CD4-positive, alpha-beta T cell (primary cell): ENCODE results near the gene TMEM145. TPM values are rescaled to one million over a fixed set of nuclear protein-coding genes. Genes with fewer than 3 reads are reported as not detected.

Experiments
- ATAC-seq: fragments of 200-7000 bp; cut with Tn5 transposase; one replicate; pipeline ENCODE4 v1.10.0; 2022; ENCODE audit warnings: mild to moderate bottlenecking; ENCODE audit not compliant: poor library complexity
- CTCF ChIA-PET: fragments of 350-600 bp; sonication (Branson Sonifier 250); formaldehyde crosslinking; loops from one replicate; lab custom pipeline; 2021; ENCODE audit warnings: antibody characterized with exemption, inconsistent platforms; lab: Charles Lee
- POLR2A ChIA-PET: fragments of 350-600 bp; sonication (Branson Sonifier 250); formaldehyde crosslinking; loops from one replicate; lab custom pipeline; 2021; ENCODE audit warnings: antibody characterized with exemption, inconsistent platforms; lab: Charles Lee
- DNase-seq, 14 experiments: peaks; one replicate each; pipeline ENCODE4 v3.0.0-alpha.2; 2013 to 2020; ENCODE audit warnings: mixed read lengths in 2 of 14
- H3K27ac ChIP-seq, 2 donors: one replicate each; pipeline versions ENCODE4 v1.5.1 to v1.7.0; 2013; ENCODE audit warnings: low read length in 2 of 2, low read depth in 1 of 2, mild to moderate bottlenecking in 1 of 2
- H3K27me3 ChIP-seq, 2 experiments: 1 replicate in 1 of 2; 2 replicates in 1 of 2; pipeline versions ENCODE4 v1.6.1 to v1.7.0; 2013; ENCODE audit warnings: low read length in 2 of 2, control low read depth in 1 of 2, mild to moderate bottlenecking in 1 of 2, moderate library complexity in 1 of 2; ENCODE audit not compliant: insufficient read depth in 2 of 2, control insufficient read depth in 1 of 2
- H3K36me3 ChIP-seq: one replicate; pipeline ENCODE4 v1.6.1; 2013; ENCODE audit warnings: low read length, control low read depth; ENCODE audit not compliant: insufficient read depth
- H3K4me1 ChIP-seq: one replicate; pipeline ENCODE4 v1.6.1; 2013; ENCODE audit warnings: low read length, control low read depth; ENCODE audit not compliant: insufficient read depth
- H3K4me3 ChIP-seq: one replicate; pipeline ENCODE4 v1.5.1; 2013; ENCODE audit warnings: mild to moderate bottlenecking, low read length, moderate library complexity
- H3K9me3 ChIP-seq, 2 experiments: 1 replicate in 1 of 2; 2 replicates in 1 of 2; pipeline versions ENCODE4 v1.6.1 to v1.7.0; 2013; ENCODE audit warnings: low read length in 2 of 2, mild to moderate bottlenecking in 2 of 2, control low read depth in 1 of 2, moderate library complexity in 1 of 2; ENCODE audit not compliant: control insufficient read depth in 1 of 2, insufficient read depth in 1 of 2
- H3K27ac Mint-ChIP-seq: one replicate; pipeline ENCODE4 v1.8.0; 2020; ENCODE audit warnings: mixed read lengths
- H3K27me3 Mint-ChIP-seq: one replicate; pipeline ENCODE4 v1.8.0; 2021; ENCODE audit warnings: mixed read lengths
- H3K36me3 Mint-ChIP-seq: one replicate; pipeline ENCODE4 v1.8.0; 2021; ENCODE audit warnings: low read depth, mixed read lengths
- H3K4me1 Mint-ChIP-seq: one replicate; pipeline ENCODE4 v1.8.0; 2021; ENCODE audit warnings: low read depth, mixed read lengths
- H3K4me3 Mint-ChIP-seq: one replicate; pipeline ENCODE4 v1.8.0; 2020; ENCODE audit warnings: mild to moderate bottlenecking, mixed read lengths
- H3K9me3 Mint-ChIP-seq: one replicate; pipeline ENCODE4 v1.8.0; 2020; ENCODE audit warnings: mixed read lengths
- intact Hi-C, 2 experiments: fragments of 100-400 bp; cut with DNase I in 1 of 2; cut with micrococcal nuclease in 1 of 2; formaldehyde crosslinking; loops; one replicate each; pipeline versions ENCODE4 v1.15.1 to v1.9.0; 2023 to 2025; cut with DNase I, micrococcal nuclease
- total RNA-seq, 174 experiments: library from RNA in 2 of 174; stranded (reverse) in 2 of 174; gene quantifications; one replicate each; pipeline ENCODE4 v1.2.3 and lab custom pipeline; 2021 to 2026
- TF ChIP-seq, protein P1 (sequence below): fragments of 200-600 bp; IDR thresholded peaks from one replicate; pipeline ENCODE4 v1.8.0; 2022; ENCODE audit warnings: antibody characterized with exemption, mild to moderate bottlenecking

TMEM145 gene
- total RNA-seq, 2 experiments from 2014 or later: not detected

DNA sequence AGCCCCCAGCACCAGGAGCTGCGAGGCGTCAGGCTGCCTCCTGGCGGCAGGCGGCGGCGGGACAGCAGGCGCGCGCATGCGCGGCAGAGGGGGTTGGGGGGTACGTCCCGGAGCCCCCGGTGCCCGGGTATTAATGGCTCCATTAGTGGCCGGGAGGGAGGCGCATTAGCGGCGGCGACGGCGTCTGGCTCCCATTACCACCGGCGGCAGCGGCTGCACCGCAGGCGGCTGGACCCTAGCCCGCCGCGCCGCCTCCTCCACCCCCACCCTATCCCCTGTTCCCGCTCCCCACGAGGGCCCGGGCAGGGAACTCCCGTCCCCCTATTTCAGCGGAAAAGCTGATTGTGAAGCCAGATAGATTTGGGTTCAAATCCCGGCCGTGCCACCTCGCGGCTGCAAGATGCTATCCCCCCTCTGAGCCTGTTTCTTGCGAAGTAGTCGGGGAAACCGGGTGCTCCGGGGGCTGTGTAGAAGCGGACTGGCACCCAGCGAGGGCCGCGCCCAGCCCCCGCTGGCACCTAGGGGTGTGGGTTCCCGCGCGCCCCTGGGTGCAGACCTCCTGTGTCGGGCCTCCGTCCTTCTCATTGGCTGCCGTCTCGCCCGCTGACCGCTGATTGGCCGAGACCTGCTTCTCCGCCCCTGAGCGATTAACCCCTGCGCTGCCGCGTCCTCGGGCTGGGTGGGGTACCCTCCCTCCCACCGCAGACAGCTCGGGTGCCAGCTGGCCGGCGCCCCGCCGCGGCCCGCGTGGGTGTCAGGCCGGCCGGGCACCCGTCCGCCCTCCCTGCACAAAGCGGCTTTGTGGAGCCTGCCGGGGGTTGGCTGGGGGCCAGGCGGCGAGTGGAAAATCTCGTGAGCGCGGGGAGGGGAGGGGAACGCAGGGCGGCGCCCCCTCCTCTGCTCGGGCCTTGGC, 33.0 kb upstream of the TMEM145 start:
- intact Hi-C loops: loop anchor here (1.0 to 10.0 kb wide), 4 partner anchors 25 to 145 kb away; partner anchors contain the start of genes ERF (in 2 of the 2) and LIPE (in 1 of the 2)
- Histone ChIP-seq H3K27me3 (no peaks in the 10 kb centered on the region), H3K36me3 (peaks cover 2% of the 10 kb centered on the region), H3K27ac (peak overlapping the region; percentile 84 to 88), H3K4me1 (peaks cover 86% of the 10 kb centered on the region), H3K9me3 (no peaks in the 10 kb centered on the region), H3K4me3 (peak overlapping the region; percentile 95)
- Mint-ChIP-seq H3K27ac (peak overlapping the region; percentile 84), H3K9me3 (no peaks in the 10 kb centered on the region), H3K4me1 (peaks cover 51% of the 10 kb centered on the region), H3K27me3 (no peaks in the 10 kb centered on the region), H3K4me3 (peak overlapping the region; percentile 89), H3K36me3 (peaks cover 12% of the 10 kb centered on the region)
- peak; percentile 10 for ATAC-seq
- DNase-seq: peak; percentile 74 to 90 (median 82)
- TF ChIP-seq, protein P1, sequence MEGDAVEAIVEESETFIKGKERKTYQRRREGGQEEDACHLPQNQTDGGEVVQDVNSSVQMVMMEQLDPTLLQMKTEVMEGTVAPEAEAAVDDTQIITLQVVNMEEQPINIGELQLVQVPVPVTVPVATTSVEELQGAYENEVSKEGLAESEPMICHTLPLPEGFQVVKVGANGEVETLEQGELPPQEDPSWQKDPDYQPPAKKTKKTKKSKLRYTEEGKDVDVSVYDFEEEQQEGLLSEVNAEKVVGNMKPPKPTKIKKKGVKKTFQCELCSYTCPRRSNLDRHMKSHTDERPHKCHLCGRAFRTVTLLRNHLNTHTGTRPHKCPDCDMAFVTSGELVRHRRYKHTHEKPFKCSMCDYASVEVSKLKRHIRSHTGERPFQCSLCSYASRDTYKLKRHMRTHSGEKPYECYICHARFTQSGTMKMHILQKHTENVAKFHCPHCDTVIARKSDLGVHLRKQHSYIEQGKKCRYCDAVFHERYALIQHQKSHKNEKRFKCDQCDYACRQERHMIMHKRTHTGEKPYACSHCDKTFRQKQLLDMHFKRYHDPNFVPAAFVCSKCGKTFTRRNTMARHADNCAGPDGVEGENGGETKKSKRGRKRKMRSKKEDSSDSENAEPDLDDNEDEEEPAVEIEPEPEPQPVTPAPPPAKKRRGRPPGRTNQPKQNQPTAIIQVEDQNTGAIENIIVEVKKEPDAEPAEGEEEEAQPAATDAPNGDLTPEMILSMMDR: peak; percentile 94
- ChIA-PET POLR2A (interaction anchor here (0.8 to 4.5 kb wide), 10 partner anchors 10 to 148 kb away, joined by 3 to 53 read pairs (median 4); partner anchors contain the start of genes CIC, DEDD2, GSK3A and PAFAH1B3), CTCF (interaction anchor here (0.6 to 3.9 kb wide), 17 partner anchors 10 to 160 kb away, joined by 3 to 30 read pairs (median 5); partner anchors contain the start of genes CIC, ERF, GSK3A and PAFAH1B3)

DNA sequence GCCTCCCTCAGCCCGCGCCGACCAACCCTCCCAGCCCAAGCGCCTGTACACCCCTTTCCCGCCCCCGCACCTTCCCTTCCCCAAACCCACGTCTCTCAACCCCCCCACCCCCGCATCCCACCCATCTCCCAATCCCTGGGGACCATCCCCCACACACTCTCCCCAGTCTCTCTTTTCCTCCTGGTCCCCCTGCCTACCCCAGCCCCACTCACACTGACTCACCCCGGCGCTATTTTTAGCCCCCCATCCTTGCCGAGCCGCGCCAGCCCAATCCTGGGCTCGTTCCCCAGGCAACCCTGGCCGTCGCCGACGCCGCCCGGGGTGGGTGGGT, 32.3 kb upstream of the TMEM145 start:
- Mint-ChIP-seq H3K9me3 (no peaks in the 10 kb centered on the region), H3K27me3 (no peaks in the 10 kb centered on the region), H3K27ac (no peak overlapping the region), H3K36me3 (peaks cover 12% of the 10 kb centered on the region), H3K4me3 (peak overlapping the region; percentile 88), H3K4me1 (peaks cover 52% of the 10 kb centered on the region)
- Histone ChIP-seq H3K27me3 (no peaks in the 10 kb centered on the region), H3K27ac (peak overlapping the region; percentile 84 to 88), H3K36me3 (no peaks in the 10 kb centered on the region), H3K9me3 (no peaks in the 10 kb centered on the region), H3K4me1 (peaks cover 86% of the 10 kb centered on the region), H3K4me3 (peak overlapping the region; percentile 95)
- CTCF ChIA-PET: interaction anchor here (1.6 to 3.9 kb wide), 5 partner anchors 11 to 148 kb away, joined by 5 to 30 read pairs (median 15); partner anchors contain the start of genes CIC, GSK3A and POU2F2
- TF ChIP-seq, protein P1: no peak
- ATAC-seq (no peak), DNase-seq (peak in 1 of 14 experiments; percentile 22)
- intact Hi-C loops: loop anchor here (1.0 to 10.0 kb wide), 3 partner anchors 25 to 144 kb away; partner anchors contain the start of genes ERF (in 2 of the 2) and LIPE (in 1 of the 2)
- POLR2A ChIA-PET: interaction anchor here (0.8 to 4.5 kb wide), 4 partner anchors 11 to 37 kb away, joined by 3 to 53 read pairs (median 38); partner anchors contain the start of genes CIC and GSK3A

DNA sequence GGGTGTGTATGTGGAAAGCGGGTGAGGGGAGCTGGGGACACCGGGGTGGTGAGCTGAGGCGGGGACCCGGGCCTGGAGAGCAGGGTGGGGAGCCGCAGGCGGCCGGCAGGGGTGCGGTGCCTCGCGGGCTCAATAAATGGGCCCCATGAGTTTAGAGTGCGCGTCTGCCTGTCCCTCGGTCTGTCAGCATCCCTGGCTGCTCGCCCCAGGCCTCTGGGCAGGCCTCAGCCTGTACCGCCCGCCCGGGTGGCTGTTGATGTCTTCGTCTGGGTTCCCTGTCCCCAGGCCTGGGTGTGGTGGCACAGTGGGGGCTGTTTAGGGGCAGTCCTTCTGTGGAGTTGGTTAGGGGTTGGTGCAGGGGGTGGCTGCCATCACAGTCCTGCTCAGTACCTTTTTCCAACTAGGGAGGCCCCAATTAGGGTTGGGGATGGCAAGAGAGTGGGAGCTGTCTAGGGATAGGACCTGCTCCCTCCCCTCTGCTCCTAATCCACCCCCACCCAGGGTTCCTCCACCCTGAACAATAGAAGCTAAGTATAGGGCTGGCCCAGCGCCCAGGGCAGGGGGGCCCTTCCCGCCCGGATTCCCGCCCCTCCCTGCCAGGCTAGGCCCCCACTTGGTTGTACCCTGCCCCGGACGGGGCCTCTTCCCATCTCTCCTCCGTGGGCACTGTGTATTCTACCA, 31.8 kb upstream of the TMEM145 start:
- Mint-ChIP-seq H3K27me3 (no peaks in the 10 kb centered on the region), H3K4me3 (peak overlapping the region; percentile 88), H3K9me3 (no peaks in the 10 kb centered on the region), H3K36me3 (peaks cover 12% of the 10 kb centered on the region), H3K27ac (no peak overlapping the region), H3K4me1 (peaks cover 52% of the 10 kb centered on the region)
- Histone ChIP-seq H3K4me1 (peaks cover 86% of the 10 kb centered on the region), H3K27me3 (no peaks in the 10 kb centered on the region), H3K4me3 (peak overlapping the region; percentile 95), H3K36me3 (no peaks in the 10 kb centered on the region), H3K27ac (peak overlapping the region; percentile 86 to 88), H3K9me3 (no peaks in the 10 kb centered on the region)
- CTCF ChIA-PET: interaction anchor here (1.9 to 3.9 kb wide), 3 partner anchors 36 to 149 kb away, joined by 8 to 30 read pairs (median 15); partner anchors contain the start of genes GSK3A and POU2F2
- intact Hi-C loops: loop anchor here in 1 of 2 experiments (2.0 to 10.0 kb wide), 2 partner anchors 26 to 144 kb away; partner anchors contain the start of genes ERF and LIPE
- TF ChIP-seq, protein P1: no peak
- ATAC-seq (no peak), DNase-seq (peak in 5 of 14 experiments; percentile 22 to 66 (median 34))
- POLR2A ChIA-PET: interaction anchor here (0.6 to 4.5 kb wide), 4 partner anchors 12 to 148 kb away, joined by 3 to 53 read pairs (median 18); partner anchors contain the start of genes CIC and GSK3A
